H1 (cell line): Measurements from ENCODE around the gene NSF. TPM values are rescaled to one million over a fixed set of nuclear protein-coding genes. Genes with fewer than 3 reads are reported as not detected.
"Not testable (repeated sequence)": the region's sequence is repeated elsewhere in the genome, so short reads cannot be mapped to it uniquely, and the experiment has no call there.

Experiments
- CTCF ChIA-PET: fragments of 300-600 bp; sonication (Branson Sonifier 250); formaldehyde crosslinking; loops from one replicate; lab custom pipeline; 2021; ENCODE audit not compliant: partially characterized antibody; lab: Charles Lee
- POLR2A ChIA-PET: fragments of 300-600 bp; sonication (Branson Sonifier 250); formaldehyde crosslinking; loops from one replicate; lab custom pipeline; 2021; ENCODE audit warnings: inconsistent platforms; ENCODE audit not compliant: partially characterized antibody; lab: Charles Lee
- DNase-seq, 2 experiments: peaks; one replicate each; pipeline versions ENCODE4 v3.0.0 to v3.0.0-alpha.2; 2010 to 2022; ENCODE audit warnings: low spot score in 2 of 2, low read depth in 1 of 2, mixed read lengths in 1 of 2
- FAIRE-seq: peaks from 2 replicates; lab custom pipeline; 2011; peaks lifted over from hg19 to GRCh38; lab: Jason Lieb, UNC
- H2AFZ ChIP-seq: 2 replicates; pipeline ENCODE4 v1.8.1; 2012; ENCODE audit warnings: low read length, inconsistent platforms
- H2AK5ac ChIP-seq: 2 replicates; pipeline ENCODE4 v1.6.1; 2013; ENCODE audit warnings: low read depth, low read length
- H2BK120ac ChIP-seq: replicated peaks from 2 replicates; pipeline ENCODE3; 2013; ENCODE audit warnings: low read depth, low read length, inconsistent platforms
- H2BK12ac ChIP-seq: 2 replicates; pipeline ENCODE4 v1.6.1; 2013; ENCODE audit warnings: low read depth, low read length
- H2BK15ac ChIP-seq: 2 replicates; pipeline ENCODE4 v1.6.1; 2013; ENCODE audit warnings: low read length
- H2BK20ac ChIP-seq: 2 replicates; pipeline ENCODE4 v1.6.1; 2013; ENCODE audit warnings: low read length
- H2BK5ac ChIP-seq: 2 replicates; pipeline ENCODE4 v1.6.1; 2013; ENCODE audit warnings: low read depth, low read length
- H3K14ac ChIP-seq: 2 replicates; pipeline ENCODE4 v1.6.1; 2013; ENCODE audit warnings: inconsistent platforms; ENCODE audit not compliant: insufficient read length
- H3K18ac ChIP-seq: 2 replicates; pipeline ENCODE4 v1.6.1; 2013; ENCODE audit warnings: low read length; ENCODE audit errors: extremely low read depth
- H3K23ac ChIP-seq: 2 replicates; pipeline ENCODE4 v1.6.1; 2013; ENCODE audit warnings: inconsistent platforms; ENCODE audit not compliant: insufficient read length
- H3K23me2 ChIP-seq: 2 replicates; pipeline ENCODE4 v1.6.1; 2013; ENCODE audit warnings: low read depth, low read length
- H3K27ac ChIP-seq: 2 replicates; pipeline ENCODE4 v1.6.1; 2011; ENCODE audit warnings: low read depth, low read length, inconsistent platforms
- H3K27me3 ChIP-seq, 4 experiments: replicated peaks in 1 of 4; 1 replicate in 1 of 4; 2 replicates in 3 of 4; pipeline versions ENCODE4 v1.6.1 to v1.8.1; 2011 to 2013; ENCODE audit warnings: low read length in 3 of 4, mild to moderate bottlenecking in 3 of 4, inconsistent platforms in 2 of 4, mixed read lengths in 2 of 4, moderate library complexity in 1 of 4; ENCODE audit not compliant: control insufficient read depth in 3 of 4, insufficient read depth in 3 of 4; ENCODE audit errors: extremely low read depth in 1 of 4
- H3K36me3 ChIP-seq, 4 experiments: 2 replicates each; pipeline versions ENCODE4 v1.6.1 to v1.8.1; 2011 to 2013; ENCODE audit warnings: mild to moderate bottlenecking in 4 of 4, low read length in 3 of 4, moderate library complexity in 2 of 4, control low read depth in 1 of 4, inconsistent platforms in 1 of 4; ENCODE audit not compliant: insufficient read depth in 4 of 4, control insufficient read depth in 2 of 4
- H3K4ac ChIP-seq: replicated peaks from 2 replicates; pipeline ENCODE3; 2013; ENCODE audit warnings: low read length, low read depth, mixed read lengths, inconsistent platforms; ENCODE audit not compliant: insufficient read length
- H3K4me1 ChIP-seq, 4 experiments: replicated peaks in 1 of 4; 1 replicate in 1 of 4; 2 replicates in 3 of 4; pipeline versions ENCODE4 v1.6.1 to v1.8.1; 2011 to 2013; ENCODE audit warnings: low read length in 3 of 4, inconsistent platforms in 2 of 4, mixed read lengths in 1 of 4; ENCODE audit not compliant: insufficient read depth in 4 of 4, control insufficient read depth in 3 of 4
- H3K4me2 ChIP-seq, 2 experiments: 2 replicates each; pipeline versions ENCODE4 v1.6.1 to v1.8.1; 2011 to 2013; ENCODE audit warnings: low read depth in 2 of 2, low read length in 2 of 2, control low read depth in 1 of 2, inconsistent platforms in 1 of 2, mild to moderate bottlenecking in 1 of 2; ENCODE audit not compliant: insufficient read depth in 1 of 2
- H3K4me3 ChIP-seq, 4 experiments: fragments of 200-600, 300-600 bp in 1 of 4; sonication (generic), shearing (Covaris generic), sonication (Bioruptor Twin) in 1 of 4; 2 replicates each; pipeline versions ENCODE4 v1.5.1 to v1.8.1; 2011 to 2016; ENCODE audit warnings: low read length in 4 of 4, low read depth in 3 of 4, control low read depth in 2 of 4, inconsistent platforms in 2 of 4, mild to moderate bottlenecking in 2 of 4, mixed read lengths in 1 of 4, moderate library complexity in 1 of 4; ENCODE audit not compliant: insufficient read depth in 2 of 4; ENCODE audit errors: extremely low read depth in 1 of 4
- H3K56ac ChIP-seq: replicated peaks from 2 replicates; pipeline ENCODE3; 2013; ENCODE audit warnings: low read depth, mild to moderate bottlenecking, mixed read lengths, low read length, inconsistent platforms; ENCODE audit not compliant: insufficient read length
- H3K79me1 ChIP-seq: 2 replicates; pipeline ENCODE4 v1.6.1; 2013; ENCODE audit warnings: low read depth, low read length, control low read depth
- H3K79me2 ChIP-seq, 2 experiments: 2 replicates each; pipeline versions ENCODE4 v1.6.1 to v1.8.1; 2012 to 2013; ENCODE audit warnings: low read length in 2 of 2, mild to moderate bottlenecking in 2 of 2, inconsistent platforms in 1 of 2; ENCODE audit not compliant: insufficient read depth in 2 of 2, control insufficient read depth in 1 of 2
- H3K9ac ChIP-seq, 4 experiments: replicated peaks in 1 of 4; 1 replicate in 1 of 4; 2 replicates in 3 of 4; pipeline versions ENCODE4 v1.6.1 to v1.8.1; 2011 to 2013; ENCODE audit warnings: low read depth in 3 of 4, low read length in 3 of 4, control low read depth in 2 of 4, mild to moderate bottlenecking in 2 of 4, moderate library complexity in 2 of 4, inconsistent platforms in 1 of 4; ENCODE audit errors: extremely low read depth in 1 of 4
- H3K9me3 ChIP-seq, 2 experiments: 2 replicates each; pipeline versions ENCODE4 v1.6.1 to v1.8.1; 2012 to 2013; ENCODE audit warnings: mild to moderate bottlenecking in 2 of 2, moderate library complexity in 2 of 2, control low read depth in 1 of 2, inconsistent platforms in 1 of 2, low read depth in 1 of 2, low read length in 1 of 2, mixed read lengths in 1 of 2; ENCODE audit not compliant: insufficient read depth in 2 of 2
- H4K20me1 ChIP-seq, 2 experiments: replicated peaks in 1 of 2; 2 replicates each; pipeline versions ENCODE3 to v1.8.1; 2011 to 2013; ENCODE audit warnings: inconsistent platforms in 2 of 2, low read length in 2 of 2, mild to moderate bottlenecking in 1 of 2; ENCODE audit not compliant: insufficient read depth in 2 of 2, control insufficient read depth in 1 of 2
- H4K5ac ChIP-seq: 2 replicates; pipeline ENCODE4 v1.6.1; 2013; ENCODE audit warnings: low read length, low read depth, mixed read lengths, inconsistent platforms; ENCODE audit not compliant: insufficient read length
- H4K8ac ChIP-seq: 2 replicates; pipeline ENCODE4 v1.8.0; 2013; ENCODE audit warnings: mild to moderate bottlenecking, moderate library complexity, low read length, inconsistent platforms; ENCODE audit not compliant: insufficient read depth; ENCODE audit errors: extremely low read depth
- H4K91ac ChIP-seq: replicated peaks from 2 replicates; pipeline ENCODE3; 2013; ENCODE audit warnings: low read length, mixed read lengths, inconsistent platforms; ENCODE audit not compliant: insufficient read length
- WGBS, 2 experiments: shearing (Covaris generic) in 1 of 2; methylation state at CpG; one replicate each; pipeline versions ENCODE4 v1.1.6 to v1.1.7; 2013 to 2015; ENCODE audit warnings: low lambda C conversion rate in 2 of 2, mixed read lengths in 2 of 2, inconsistent platforms in 1 of 2, low coverage in 1 of 2, missing lambda C conversion rate in 1 of 2; ENCODE audit not compliant: insufficient replicate concordance in 2 of 2, insufficient coverage in 1 of 2, insufficient read length in 1 of 2; ENCODE audit errors: extremely low coverage in 1 of 2, missing lambda C conversion rate in 1 of 2; 5-methylcytosine and 5-hydroxymethylcytosine counted together
- polyA plus RNA-seq, 7 experiments: library from polyadenylated mRNA; depleted of rRNA in 3 of 7; stranded (reverse) in 5 of 7; unstranded in 2 of 7; fragments of >200 nt in 5 of 7; fragments of 200-250 nt in 2 of 7; gene quantifications; 1 replicate in 5 of 7; 2 replicates in 1 of 7; 4 replicates in 1 of 7; pipeline versions ENCODE4 v1.2.1 to v1.2.3, GENCODE V29; 2011 to 2013; ENCODE audit warnings: missing spikeins in 2 of 7, mixed read lengths in 2 of 7
- total RNA-seq: library from RNA; stranded (reverse); fragmentation: NEBNext Ultra II Directional; extraction: Animal tissue kit (Norgen Biotek cat#: 25700); gene quantifications from 2 replicates; pipeline ENCODE4 v1.2.1, GENCODE V29; 2021

The NSF gene
- total and polyA plus RNA-seq, 2 of the 8 experiments (the other 6 are each of a cell fraction or from before 2014, with no cell fraction given) = 13.0 to 27.7 TPM

GRCh38 chr17:46641861-46642656 lies 51.6 kb downstream of the NSF start:
- H3K27me3 ChIP-seq, H4K91ac ChIP-seq, H3K4me1 ChIP-seq, H3K27ac ChIP-seq, H3K4ac ChIP-seq, H4K20me1 ChIP-seq, POLR2A ChIA-PET, H2BK5ac ChIP-seq, H2AFZ ChIP-seq, H2BK15ac ChIP-seq, DNase-seq, H3K14ac ChIP-seq, H4K5ac ChIP-seq, H3K9me3 ChIP-seq, H3K23ac ChIP-seq, H3K36me3 ChIP-seq, H3K23me2 ChIP-seq, H2BK20ac ChIP-seq, H3K4me3 ChIP-seq, H3K18ac ChIP-seq, H2BK120ac ChIP-seq, H3K79me1 ChIP-seq, H2BK12ac ChIP-seq, H2AK5ac ChIP-seq, H4K8ac ChIP-seq, H3K9ac ChIP-seq, H3K4me2 ChIP-seq, H3K56ac ChIP-seq, CTCF ChIA-PET, H3K79me2 ChIP-seq: not testable (repeated sequence)
- peak; percentile 48 for FAIRE-seq
- no CpG with 5 or more reads among the region's 2 CpGs for WGBS, 2 experiments

- H4K91ac ChIP-seq, H3K4me3 ChIP-seq, H3K14ac ChIP-seq, H3K79me2 ChIP-seq, H4K5ac ChIP-seq, H3K36me3 ChIP-seq, CTCF ChIA-PET, H3K79me1 ChIP-seq, H2BK15ac ChIP-seq, H3K27ac ChIP-seq, H2AFZ ChIP-seq, H3K4me2 ChIP-seq, H2BK120ac ChIP-seq, DNase-seq, H3K23me2 ChIP-seq, POLR2A ChIA-PET, H2BK5ac ChIP-seq, H3K4ac ChIP-seq, H3K4me1 ChIP-seq, H2BK20ac ChIP-seq, H3K9ac ChIP-seq, H3K27me3 ChIP-seq, H3K9me3 ChIP-seq, H3K56ac ChIP-seq, H2BK12ac ChIP-seq, H3K23ac ChIP-seq, H2AK5ac ChIP-seq, H4K20me1 ChIP-seq, H3K18ac ChIP-seq, H4K8ac ChIP-seq: not testable (repeated sequence)
- no CpG with 5 or more reads among the region's 2 CpGs for WGBS, 2 experiments
- FAIRE-seq = peak; percentile 63
Observed at GRCh38 chr17:46647251-46647650, 56.8 kb downstream of the NSF start.
